Measurements from ENCODE around the gene MTG1.

Gene MTG1

GRCh38 chr10:133359554-133359971, 34.4 kb upstream of the MTG1 start:
- Histone ChIP-seq H2AFZ (ENCODE audit: low read length) (no peak overlapping the region), H3F3A (ENCODE audit: low read depth) (peaks cover 3% of the 10 kb centered on the region; the same call in 1 of the 2 replicates)
- TF ChIP-seq EZH2phosphoT487 (IDR thresholded peaks at IDR 0.05; ENCODE audit: borderline replicate concordance) (no peak), CTCF (conservative IDR thresholded peaks at IDR 0.05; ENCODE audit: low read length) (no peak)

GRCh38 chr10:133359972-133360610, 33.9 kb upstream of the MTG1 start:
- Histone ChIP-seq H3K9ac (ENCODE audit: low read depth, low read length, poor library complexity, severe bottlenecking) (no peak overlapping the region), H3K36me3 (ENCODE audit: insufficient read depth, low read length) (peaks cover 14% of the 10 kb centered on the region; the same call in 1 of the 2 replicates), H3K4me2 (ENCODE audit: low read depth, low read length, poor library complexity, severe bottlenecking) (no peak overlapping the region), H4K20me1 (ENCODE audit: insufficient read depth, low read length, poor library complexity, severe bottlenecking) (no peaks in the 10 kb centered on the region), H3K4me1 (ENCODE audit: insufficient read depth, low read length, poor library complexity, severe bottlenecking) (no peaks in the 10 kb centered on the region), H3K9me2 (replicated peaks; ENCODE audit: low read depth, low read length) (no peaks in the 10 kb centered on the region), H3F3A (ENCODE audit: low read depth) (peaks cover 3% of the 10 kb centered on the region; the same call in 1 of the 2 replicates), H3K4me3 (ENCODE audit: low read length, poor library complexity, severe bottlenecking) (no peak overlapping the region), H3K27me3 (ENCODE audit: insufficient read depth, low read length, poor library complexity, severe bottlenecking) (no peaks in the 10 kb centered on the region), H3K79me2 (ENCODE audit: insufficient read depth, low read length) (no peaks in the 10 kb centered on the region), H2AFZ (ENCODE audit: low read length) (no peak overlapping the region), H3K9me3 (ENCODE audit: insufficient read depth, low read depth, low read length) (no peaks in the 10 kb centered on the region)
- TF ChIP-seq EZH2phosphoT487 (IDR thresholded peaks at IDR 0.05; ENCODE audit: borderline replicate concordance) (no peak), CTCF (conservative IDR thresholded peaks at IDR 0.05; ENCODE audit: low read length) (no peak)

More at GRCh38 chr10:133359554-133359971, 34.4 kb upstream of the MTG1 start:
- no peaks in the 10 kb centered on the region for H3K9me3 ChIP-seq (ENCODE audit: insufficient read depth, low read depth, low read length)
- H4K20me1 ChIP-seq (ENCODE audit: insufficient read depth, low read length, poor library complexity, severe bottlenecking), result no peaks in the 10 kb centered on the region
- no peak overlapping the region for H3K4me2 ChIP-seq (ENCODE audit: low read depth, low read length, poor library complexity, severe bottlenecking)
- H3K9me2 ChIP-seq (replicated peaks; ENCODE audit: low read depth, low read length), result no peaks in the 10 kb centered on the region
- H3K27me3 ChIP-seq (ENCODE audit: insufficient read depth, low read length, poor library complexity, severe bottlenecking), result no peaks in the 10 kb centered on the region
- H3K79me2 ChIP-seq (ENCODE audit: insufficient read depth, low read length), result no peaks in the 10 kb centered on the region
- H3K4me3 ChIP-seq (ENCODE audit: low read length, poor library complexity, severe bottlenecking), result no peak overlapping the region
- peaks cover 10% of the 10 kb centered on the region; the same call in 1 of the 2 replicates for H3K36me3 ChIP-seq (ENCODE audit: insufficient read depth, low read length)
- no peaks in the 10 kb centered on the region for H3K4me1 ChIP-seq (ENCODE audit: insufficient read depth, low read length, poor library complexity, severe bottlenecking)
- no peak overlapping the region for H3K9ac ChIP-seq (ENCODE audit: low read depth, low read length, poor library complexity, severe bottlenecking)

GRCh38 chr10:133361227-133361626, 32.7 kb upstream of the MTG1 start:
- TF ChIP-seq EZH2phosphoT487 (IDR thresholded peaks at IDR 0.05; ENCODE audit: borderline replicate concordance), result no peak
- no peak for TF ChIP-seq CTCF (conservative IDR thresholded peaks at IDR 0.05; ENCODE audit: low read length)
- H3K36me3 ChIP-seq (ENCODE audit: insufficient read depth, low read length), result peaks cover 14% of the 10 kb centered on the region; the same call in 1 of the 2 replicates
- no peaks in the 10 kb centered on the region for H3K9me2 ChIP-seq (replicated peaks; ENCODE audit: low read depth, low read length)
- H3K9me3 ChIP-seq (ENCODE audit: insufficient read depth, low read depth, low read length), result no peaks in the 10 kb centered on the region
- H3K4me1 ChIP-seq (ENCODE audit: insufficient read depth, low read length, poor library complexity, severe bottlenecking), result no peaks in the 10 kb centered on the region
- peaks cover 3% of the 10 kb centered on the region; the same call in 1 of the 2 replicates for H3F3A ChIP-seq (ENCODE audit: low read depth)
- no peak overlapping the region for H3K4me2 ChIP-seq (ENCODE audit: low read depth, low read length, poor library complexity, severe bottlenecking)
- no peak overlapping the region for H3K4me3 ChIP-seq (ENCODE audit: low read length, poor library complexity, severe bottlenecking)
- H3K27me3 ChIP-seq (ENCODE audit: insufficient read depth, low read length, poor library complexity, severe bottlenecking), result no peaks in the 10 kb centered on the region
- no peaks in the 10 kb centered on the region for H3K79me2 ChIP-seq (ENCODE audit: insufficient read depth, low read length)
- H3K9ac ChIP-seq (ENCODE audit: low read depth, low read length, poor library complexity, severe bottlenecking), result no peak overlapping the region
- H4K20me1 ChIP-seq (ENCODE audit: insufficient read depth, low read length, poor library complexity, severe bottlenecking), result no peaks in the 10 kb centered on the region
- H2AFZ ChIP-seq (ENCODE audit: low read length), result no peak overlapping the region

Measured in Loucy (cell line).